HepG2 (cell line): ENCODE data around the gene NIN. TPM values are rescaled to one million over a fixed set of nuclear protein-coding genes. Genes with fewer than 3 reads are reported as not detected.

Experiments used
- CBX1 ChIP-seq: IDR thresholded peaks from one replicate; pipeline ENCODE4 v1.6.1; 2016; ENCODE audit warnings: antibody characterized with exemption, low read depth
- DPF2 ChIP-seq: sonication (generic); formaldehyde crosslinking; IDR thresholded peaks from 2 replicates; pipeline ENCODE4 v1.4.0; 2020; ENCODE audit warnings: mild to moderate bottlenecking, low read depth, missing genetic modification reagents, borderline replicate concordance
- MTF1 ChIP-seq: sonication (generic); formaldehyde crosslinking; IDR thresholded peaks from 2 replicates; pipeline ENCODE4 v1.5.0; 2020; ENCODE audit warnings: missing genetic modification reagents
- MYNN ChIP-seq: sonication (generic); formaldehyde crosslinking; IDR thresholded peaks from 2 replicates; pipeline ENCODE4 v1.4.0; 2020; ENCODE audit warnings: mild to moderate bottlenecking, low read depth, missing genetic modification reagents
- RFX5 ChIP-seq: IDR thresholded peaks from 2 replicates; pipeline ENCODE4 v1.6.1; 2011; ENCODE audit warnings: low read depth, low read length, improper control_type of control experiment
- TBP ChIP-seq: sonication (generic); formaldehyde crosslinking; IDR thresholded peaks from 2 replicates; pipeline ENCODE4 v1.5.0; 2020; ENCODE audit warnings: missing genetic modification reagents
- ZBTB25 ChIP-seq: IDR thresholded peaks from 2 replicates; pipeline ENCODE4 v1.6.1; 2018; ENCODE audit warnings: missing genetic modification reagents
- ZNF253 ChIP-seq: sonication (generic); formaldehyde crosslinking; IDR thresholded peaks from 2 replicates; pipeline ENCODE4 v1.8.0; 2022; ENCODE audit warnings: mild to moderate bottlenecking, missing genetic modification reagents, borderline replicate concordance
- ZNF441 ChIP-seq: sonication (generic); formaldehyde crosslinking; IDR thresholded peaks from 2 replicates; pipeline ENCODE4 v1.7.0; 2021; ENCODE audit warnings: missing genetic modification reagents, borderline replicate concordance
- ZNF691 ChIP-seq: sonication (generic); formaldehyde crosslinking; IDR thresholded peaks from 2 replicates; pipeline ENCODE4 v1.4.0; 2020; ENCODE audit warnings: missing genetic modification reagents, low read depth, mild to moderate bottlenecking, borderline replicate concordance
- ZSCAN21 ChIP-seq: sonication (generic); formaldehyde crosslinking; IDR thresholded peaks from 2 replicates; pipeline ENCODE4 v1.8.0; 2022; ENCODE audit warnings: mild to moderate bottlenecking, missing genetic modification reagents, moderate library complexity, borderline replicate concordance
- polyA plus RNA-seq, 8 experiments: library from polyadenylated mRNA; depleted of rRNA in 3 of 8; stranded (reverse) in 7 of 8; unstranded in 1 of 8; fragments of >200 nt; fragmentation: Illumina TruSeq in 4 of 8; extraction: Trizol in 4 of 8; gene quantifications; 2 replicates each; pipeline versions ENCODE4 v1.2.1 to v1.2.3, GENCODE V29; 2011 to 2016; ENCODE audit warnings: low read depth in 4 of 8, missing spikeins in 1 of 8, mixed read lengths in 1 of 8; ENCODE audit not compliant: insufficient read depth in 1 of 8
- total RNA-seq, 5 experiments: library from RNA; depleted of rRNA; stranded (reverse); fragments of >200 nt; fragmentation: Illumina TruSeq; extraction: Trizol; gene quantifications; 2 replicates each; pipeline ENCODE4 v1.2.3, GENCODE V29; 2016; ENCODE audit warnings: low read depth in 1 of 5
- TF ChIP-seq, protein P1 (sequence below): sonication (generic); formaldehyde crosslinking; IDR thresholded peaks from 2 replicates; pipeline ENCODE4 v1.9.0; 2021; ENCODE audit warnings: missing genetic modification reagents, borderline replicate concordance
- TF ChIP-seq, protein P2 (sequence below), 2 experiments: IDR thresholded peaks; 2 replicates each; pipeline ENCODE4 v1.6.1; 2011 to 2012; ENCODE audit warnings: low read length in 2 of 2, borderline replicate concordance in 1 of 2, low read depth in 1 of 2, mild to moderate bottlenecking in 1 of 2, moderate library complexity in 1 of 2
- TF ChIP-seq, protein P3 (sequence below): sonication (generic); formaldehyde crosslinking; IDR thresholded peaks from 2 replicates; pipeline ENCODE4 v1.4.0; 2020; ENCODE audit warnings: mild to moderate bottlenecking, missing genetic modification reagents
- TF ChIP-seq, protein P4 (sequence below): IDR thresholded peaks from 2 replicates; pipeline ENCODE4 v1.6.1; 2016; ENCODE audit warnings: low read depth

The NIN gene
- total and polyA plus RNA-seq, 2 of the 13 experiments (the other 11 are each of a cell fraction or from before 2014, with no cell fraction given): 2.8 to 9.7 TPM

DNA sequence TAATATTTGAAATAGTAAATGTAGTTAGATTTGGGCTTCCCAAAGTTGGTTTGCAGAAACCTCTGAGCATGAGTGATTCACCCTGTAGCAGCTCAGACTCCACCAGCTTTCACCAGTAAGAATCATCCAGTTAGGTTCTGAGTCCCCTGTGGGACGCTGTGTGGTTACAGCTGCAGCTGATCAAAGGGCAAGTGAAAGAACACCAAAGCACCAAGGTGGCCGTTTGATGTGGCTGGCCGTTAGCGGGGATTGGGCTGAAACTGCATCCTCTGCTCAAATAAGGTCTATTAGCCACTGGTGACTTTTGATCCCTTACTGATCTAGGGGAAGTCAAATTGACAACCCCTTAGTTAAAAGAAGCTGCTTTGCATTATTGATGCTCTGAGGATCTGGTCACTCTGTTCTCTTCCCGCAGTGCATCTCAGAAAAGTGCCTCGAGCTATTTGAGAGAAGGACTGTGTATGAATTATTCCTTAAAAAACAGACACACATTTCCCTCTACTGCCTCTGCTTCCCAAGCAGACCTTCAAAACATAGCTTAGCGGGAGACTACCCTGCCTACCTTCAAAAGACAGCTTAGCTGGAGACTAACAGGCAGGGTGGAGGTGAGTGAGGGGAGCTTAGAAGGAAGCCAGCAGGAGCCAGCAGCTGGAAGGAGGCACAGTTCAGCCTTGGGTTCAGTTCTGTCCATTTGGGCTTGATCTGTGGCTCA lies 44.6 kb upstream of the NIN start (continued):
- TF ChIP-seq, protein P1, sequence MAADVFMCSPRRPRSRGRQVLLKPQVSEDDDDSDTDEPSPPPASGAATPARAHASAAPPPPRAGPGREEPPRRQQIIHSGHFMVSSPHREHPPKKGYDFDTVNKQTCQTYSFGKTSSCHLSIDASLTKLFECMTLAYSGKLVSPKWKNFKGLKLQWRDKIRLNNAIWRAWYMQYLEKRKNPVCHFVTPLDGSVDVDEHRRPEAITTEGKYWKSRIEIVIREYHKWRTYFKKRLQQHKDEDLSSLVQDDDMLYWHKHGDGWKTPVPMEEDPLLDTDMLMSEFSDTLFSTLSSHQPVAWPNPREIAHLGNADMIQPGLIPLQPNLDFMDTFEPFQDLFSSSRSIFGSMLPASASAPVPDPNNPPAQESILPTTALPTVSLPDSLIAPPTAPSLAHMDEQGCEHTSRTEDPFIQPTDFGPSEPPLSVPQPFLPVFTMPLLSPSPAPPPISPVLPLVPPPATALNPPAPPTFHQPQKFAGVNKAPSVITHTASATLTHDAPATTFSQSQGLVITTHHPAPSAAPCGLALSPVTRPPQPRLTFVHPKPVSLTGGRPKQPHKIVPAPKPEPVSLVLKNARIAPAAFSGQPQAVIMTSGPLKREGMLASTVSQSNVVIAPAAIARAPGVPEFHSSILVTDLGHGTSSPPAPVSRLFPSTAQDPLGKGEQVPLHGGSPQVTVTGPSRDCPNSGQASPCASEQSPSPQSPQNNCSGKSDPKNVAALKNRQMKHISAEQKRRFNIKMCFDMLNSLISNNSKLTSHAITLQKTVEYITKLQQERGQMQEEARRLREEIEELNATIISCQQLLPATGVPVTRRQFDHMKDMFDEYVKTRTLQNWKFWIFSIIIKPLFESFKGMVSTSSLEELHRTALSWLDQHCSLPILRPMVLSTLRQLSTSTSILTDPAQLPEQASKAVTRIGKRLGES (CRISPR knock-in tag): no peak
- TF ChIP-seq TBP (CRISPR knock-in tag) (no peak), ZNF691 (no peak; the same call in 1 of the 2 replicates), ZNF441 (CRISPR knock-in tag) (no peak), MYNN (CRISPR knock-in tag) (no peak), CBX1 (no peak), DPF2 (CRISPR knock-in tag) (no peak), ZSCAN21 (CRISPR knock-in tag) (no peak), ZNF253 (no peak), ZBTB25 (CRISPR knock-in tag) (peak; percentile 30; the same call in 1 of the 2 replicates), RFX5 (no peak), MTF1 (CRISPR knock-in tag) (no peak)
- TF ChIP-seq, protein P2, sequence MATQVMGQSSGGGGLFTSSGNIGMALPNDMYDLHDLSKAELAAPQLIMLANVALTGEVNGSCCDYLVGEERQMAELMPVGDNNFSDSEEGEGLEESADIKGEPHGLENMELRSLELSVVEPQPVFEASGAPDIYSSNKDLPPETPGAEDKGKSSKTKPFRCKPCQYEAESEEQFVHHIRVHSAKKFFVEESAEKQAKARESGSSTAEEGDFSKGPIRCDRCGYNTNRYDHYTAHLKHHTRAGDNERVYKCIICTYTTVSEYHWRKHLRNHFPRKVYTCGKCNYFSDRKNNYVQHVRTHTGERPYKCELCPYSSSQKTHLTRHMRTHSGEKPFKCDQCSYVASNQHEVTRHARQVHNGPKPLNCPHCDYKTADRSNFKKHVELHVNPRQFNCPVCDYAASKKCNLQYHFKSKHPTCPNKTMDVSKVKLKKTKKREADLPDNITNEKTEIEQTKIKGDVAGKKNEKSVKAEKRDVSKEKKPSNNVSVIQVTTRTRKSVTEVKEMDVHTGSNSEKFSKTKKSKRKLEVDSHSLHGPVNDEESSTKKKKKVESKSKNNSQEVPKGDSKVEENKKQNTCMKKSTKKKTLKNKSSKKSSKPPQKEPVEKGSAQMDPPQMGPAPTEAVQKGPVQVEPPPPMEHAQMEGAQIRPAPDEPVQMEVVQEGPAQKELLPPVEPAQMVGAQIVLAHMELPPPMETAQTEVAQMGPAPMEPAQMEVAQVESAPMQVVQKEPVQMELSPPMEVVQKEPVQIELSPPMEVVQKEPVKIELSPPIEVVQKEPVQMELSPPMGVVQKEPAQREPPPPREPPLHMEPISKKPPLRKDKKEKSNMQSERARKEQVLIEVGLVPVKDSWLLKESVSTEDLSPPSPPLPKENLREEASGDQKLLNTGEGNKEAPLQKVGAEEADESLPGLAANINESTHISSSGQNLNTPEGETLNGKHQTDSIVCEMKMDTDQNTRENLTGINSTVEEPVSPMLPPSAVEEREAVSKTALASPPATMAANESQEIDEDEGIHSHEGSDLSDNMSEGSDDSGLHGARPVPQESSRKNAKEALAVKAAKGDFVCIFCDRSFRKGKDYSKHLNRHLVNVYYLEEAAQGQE (IDR thresholded peaks at IDR 0.05; ENCODE audit: borderline replicate concordance in 1 of 2, low read depth in 1 of 2, low read length in 2 of 2): 0 out of 4 replicates have a peak, but pooled peaks of 1 of the 2 experiments have one; percentile 32
- TF ChIP-seq, protein P3, sequence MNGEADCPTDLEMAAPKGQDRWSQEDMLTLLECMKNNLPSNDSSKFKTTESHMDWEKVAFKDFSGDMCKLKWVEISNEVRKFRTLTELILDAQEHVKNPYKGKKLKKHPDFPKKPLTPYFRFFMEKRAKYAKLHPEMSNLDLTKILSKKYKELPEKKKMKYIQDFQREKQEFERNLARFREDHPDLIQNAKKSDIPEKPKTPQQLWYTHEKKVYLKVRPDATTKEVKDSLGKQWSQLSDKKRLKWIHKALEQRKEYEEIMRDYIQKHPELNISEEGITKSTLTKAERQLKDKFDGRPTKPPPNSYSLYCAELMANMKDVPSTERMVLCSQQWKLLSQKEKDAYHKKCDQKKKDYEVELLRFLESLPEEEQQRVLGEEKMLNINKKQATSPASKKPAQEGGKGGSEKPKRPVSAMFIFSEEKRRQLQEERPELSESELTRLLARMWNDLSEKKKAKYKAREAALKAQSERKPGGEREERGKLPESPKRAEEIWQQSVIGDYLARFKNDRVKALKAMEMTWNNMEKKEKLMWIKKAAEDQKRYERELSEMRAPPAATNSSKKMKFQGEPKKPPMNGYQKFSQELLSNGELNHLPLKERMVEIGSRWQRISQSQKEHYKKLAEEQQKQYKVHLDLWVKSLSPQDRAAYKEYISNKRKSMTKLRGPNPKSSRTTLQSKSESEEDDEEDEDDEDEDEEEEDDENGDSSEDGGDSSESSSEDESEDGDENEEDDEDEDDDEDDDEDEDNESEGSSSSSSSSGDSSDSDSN (CRISPR knock-in tag): no peak
- TF ChIP-seq, protein P4, sequence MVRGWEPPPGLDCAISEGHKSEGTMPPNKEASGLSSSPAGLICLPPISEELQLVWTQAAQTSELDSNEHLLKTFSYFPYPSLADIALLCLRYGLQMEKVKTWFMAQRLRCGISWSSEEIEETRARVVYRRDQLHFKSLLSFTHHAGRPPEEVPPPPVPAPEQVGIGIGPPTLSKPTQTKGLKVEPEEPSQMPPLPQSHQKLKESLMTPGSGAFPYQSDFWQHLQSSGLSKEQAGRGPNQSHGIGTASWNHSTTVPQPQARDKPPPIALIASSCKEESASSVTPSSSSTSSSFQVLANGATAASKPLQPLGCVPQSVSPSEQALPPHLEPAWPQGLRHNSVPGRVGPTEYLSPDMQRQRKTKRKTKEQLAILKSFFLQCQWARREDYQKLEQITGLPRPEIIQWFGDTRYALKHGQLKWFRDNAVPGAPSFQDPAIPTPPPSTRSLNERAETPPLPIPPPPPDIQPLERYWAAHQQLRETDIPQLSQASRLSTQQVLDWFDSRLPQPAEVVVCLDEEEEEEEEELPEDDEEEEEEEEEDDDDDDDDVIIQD: 0 out of 2 replicates have a peak, but pooled peaks have one; percentile 52
